Measurements from ENCODE around the gene LMX1A.

Gene LMX1A

GRCh38 chr1:165353731-165354671 is 2.5 kb downstream of the LMX1A start:
- DNase-seq (ENCODE audit: low read depth), result no peak
- H3K4me3 ChIP-seq (ENCODE audit: low read length), result no peak overlapping the region
- no peak for TF ChIP-seq CTCF (conservative IDR thresholded peaks at IDR 0.05; ENCODE audit: low read length)

- no peak overlapping the region for H3K4me3 ChIP-seq (ENCODE audit: low read length)
- TF ChIP-seq CTCF (conservative IDR thresholded peaks at IDR 0.05; ENCODE audit: low read length), result no peak
- no peak for DNase-seq (ENCODE audit: low read depth)
These were observed 3.8 kb downstream of the LMX1A start for GRCh38 chr1:165352442-165353293.

- no peak for DNase-seq (ENCODE audit: low read depth)
- no peak for TF ChIP-seq CTCF (conservative IDR thresholded peaks at IDR 0.05; ENCODE audit: low read length)
- H3K4me3 ChIP-seq (ENCODE audit: low read length), result no peak overlapping the region
These were observed 4.6 kb downstream of the LMX1A start for GRCh38 chr1:165351863-165352441.

GRCh38 chr1:165350840-165351239 is 5.7 kb downstream of the LMX1A start:
- TF ChIP-seq CTCF (conservative IDR thresholded peaks at IDR 0.05; ENCODE audit: low read length), result no peak
- no peak overlapping the region for H3K4me3 ChIP-seq (ENCODE audit: low read length)
- no peak for DNase-seq (ENCODE audit: low read depth)

- TF ChIP-seq CTCF (conservative IDR thresholded peaks at IDR 0.05; ENCODE audit: low read length), result no peak
- H3K4me3 ChIP-seq (ENCODE audit: low read length), result no peak overlapping the region
These were observed 11.0 kb downstream of the LMX1A start for GRCh38 chr1:165345502-165345901.

GRCh38 chr1:165344736-165345135 is 11.8 kb downstream of the LMX1A start:
- H3K4me3 ChIP-seq (ENCODE audit: low read length), result no peak overlapping the region
- no peak for DNase-seq (ENCODE audit: low read depth)
- no peak for TF ChIP-seq CTCF (conservative IDR thresholded peaks at IDR 0.05; ENCODE audit: low read length)

More at GRCh38 chr1:165345502-165345901, 11.0 kb downstream of the LMX1A start:
- no peak for DNase-seq (ENCODE audit: low read depth)
